OCI-LY7 (cell line): Measurements from ENCODE around the gene HEY2.

Source experiments
- CTCF ChIP-seq: fragments of 200-600 bp; sonication (generic); conservative IDR thresholded peaks from 2 replicates; pipeline ENCODE4 v1.5.1; 2014; ENCODE audit warnings: mild to moderate bottlenecking, antibody characterized with exemption, low read length, moderate library complexity, mixed read lengths
- EZH2phosphoT487 ChIP-seq: fragments of 200-600 bp; sonication (generic); IDR thresholded peaks from 2 replicates; pipeline ENCODE4 v1.6.1; 2018; ENCODE audit warnings: low read depth, borderline replicate concordance, mild to moderate bottlenecking, mixed run types, antibody characterized with exemption, low read length, moderate library complexity, mixed read lengths

- TF ChIP-seq CTCF, result no peak
- no peak for TF ChIP-seq EZH2phosphoT487
These were observed 7.4 kb upstream of the HEY2 start for GRCh38 chr6:125742024-125742423.
